ENCODE data around the gene RASSF1.

Gene RASSF1

DNA sequence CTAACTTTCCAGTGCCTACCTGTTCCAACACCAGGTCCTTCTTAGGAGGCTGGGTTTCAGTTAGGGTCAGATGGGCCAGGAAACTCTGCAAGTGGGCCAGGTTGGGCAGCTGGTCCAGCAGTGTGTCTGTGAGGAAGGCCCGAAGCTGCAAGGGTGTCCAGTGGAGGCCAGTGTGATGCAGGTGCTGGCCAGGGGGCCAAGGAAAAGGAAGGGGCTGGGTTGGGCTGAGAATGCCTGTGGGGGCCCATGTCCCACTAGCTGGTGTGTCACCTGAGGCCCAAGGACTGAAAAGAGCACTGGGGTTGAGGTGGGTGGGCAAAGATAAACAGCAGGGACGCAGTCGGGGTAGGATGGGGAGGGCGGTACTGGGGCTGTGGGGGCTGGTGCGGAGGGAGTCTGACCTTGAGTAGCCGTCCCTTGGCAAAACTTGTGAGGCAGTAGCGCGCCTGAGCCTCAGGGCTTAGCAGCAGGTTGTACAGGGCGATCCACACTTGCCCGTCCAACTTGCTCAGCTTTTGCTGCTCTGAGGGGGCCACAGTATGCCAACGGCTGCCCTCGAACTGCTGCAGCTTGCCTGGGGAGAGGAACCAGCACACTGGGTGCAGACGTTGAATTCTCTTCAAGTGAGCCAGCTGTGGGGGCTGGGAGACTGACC, 1.5 kb upstream of the RASSF1 start:
- DNase-seq = no peak

GRCh38 chr3:50341537-50341936, 901 bp upstream of the RASSF1 start:
- no peak for DNase-seq

GRCh38 chr3:50340147-50340447, 539 bp downstream of the RASSF1 start:
- DNase-seq = no peak

DNA sequence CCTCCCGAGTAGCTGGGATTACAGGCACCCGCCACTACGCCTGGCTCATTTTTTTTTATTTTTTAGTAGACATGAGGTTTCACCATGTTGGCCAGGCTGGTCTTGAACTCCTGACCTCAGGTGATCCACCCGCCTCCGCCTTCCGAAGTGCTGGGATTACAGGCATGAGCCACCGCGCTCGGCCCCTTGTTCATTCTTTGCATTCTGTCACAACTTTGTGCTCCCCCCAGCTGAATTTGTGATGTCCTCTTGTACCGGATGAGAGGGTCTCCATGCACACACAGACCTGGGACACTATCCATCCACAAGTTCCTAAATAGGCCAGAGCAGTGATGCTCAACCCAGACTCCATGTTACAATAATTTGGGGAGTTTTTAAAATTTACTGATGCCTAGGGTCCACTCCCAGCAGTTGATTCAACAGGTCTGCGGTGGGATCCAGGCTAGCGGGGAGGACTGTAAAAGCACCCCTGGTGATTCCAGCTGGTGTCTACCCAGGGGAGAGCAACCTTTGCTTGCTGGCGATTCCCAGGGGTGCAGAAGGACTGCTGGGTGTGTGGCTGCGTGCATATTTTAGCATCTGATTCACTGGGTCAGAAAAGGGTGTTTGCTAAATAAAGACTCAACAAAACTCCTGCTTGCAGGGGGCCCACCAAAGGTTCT, 1.0 kb downstream of the RASSF1 start:
- DNase-seq = no peak

- DNase-seq = no peak
Measured at GRCh38 chr3:50338965-50339364, 1.7 kb downstream of the RASSF1 start.

GRCh38 chr3:50337175-50337861, 3.3 kb downstream of the RASSF1 start:
- peak; percentile 81 to 90 (median 85) for DNase-seq

- peak; percentile 46 to 66 (median 58) for DNase-seq
Measured at GRCh38 chr3:50336452-50337174, 4.0 kb downstream of the RASSF1 start.

DNA sequence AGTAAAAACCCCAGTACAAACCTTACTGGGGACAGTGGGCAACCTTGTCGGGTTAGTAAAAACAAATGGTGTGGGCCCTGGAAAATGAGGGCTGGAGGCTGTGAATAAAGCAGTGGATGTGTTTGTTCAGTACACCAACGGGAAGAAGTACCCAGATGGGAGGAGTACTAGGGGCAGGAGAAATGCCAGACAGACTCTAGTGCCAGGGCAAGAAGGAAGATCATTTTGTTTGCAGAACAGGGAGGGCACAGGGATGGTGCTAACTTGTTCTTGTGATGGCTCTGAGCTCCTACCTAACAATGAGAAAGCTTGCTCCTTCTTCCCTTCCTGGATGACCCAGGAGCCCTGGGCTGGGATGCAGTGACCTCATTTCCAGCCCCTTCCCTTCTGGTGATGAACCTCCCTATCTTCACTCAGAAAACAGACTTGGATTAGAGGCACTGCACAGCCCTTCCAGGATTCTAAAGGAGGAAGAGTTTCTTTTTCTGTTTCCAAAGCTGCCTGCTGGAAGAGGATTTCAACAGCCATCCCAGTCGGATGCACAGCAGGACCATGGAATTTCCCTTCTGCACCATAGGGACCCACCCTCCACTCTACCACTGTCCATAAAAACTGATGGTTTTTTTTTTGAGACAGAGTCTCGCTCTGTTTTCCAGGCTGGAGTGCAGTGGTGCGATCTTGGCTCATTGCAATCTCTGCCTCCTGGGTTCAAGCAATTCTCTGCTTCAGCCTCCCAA, 6.1 kb downstream of the RASSF1 start:
- DNase-seq = no peak

DNA sequence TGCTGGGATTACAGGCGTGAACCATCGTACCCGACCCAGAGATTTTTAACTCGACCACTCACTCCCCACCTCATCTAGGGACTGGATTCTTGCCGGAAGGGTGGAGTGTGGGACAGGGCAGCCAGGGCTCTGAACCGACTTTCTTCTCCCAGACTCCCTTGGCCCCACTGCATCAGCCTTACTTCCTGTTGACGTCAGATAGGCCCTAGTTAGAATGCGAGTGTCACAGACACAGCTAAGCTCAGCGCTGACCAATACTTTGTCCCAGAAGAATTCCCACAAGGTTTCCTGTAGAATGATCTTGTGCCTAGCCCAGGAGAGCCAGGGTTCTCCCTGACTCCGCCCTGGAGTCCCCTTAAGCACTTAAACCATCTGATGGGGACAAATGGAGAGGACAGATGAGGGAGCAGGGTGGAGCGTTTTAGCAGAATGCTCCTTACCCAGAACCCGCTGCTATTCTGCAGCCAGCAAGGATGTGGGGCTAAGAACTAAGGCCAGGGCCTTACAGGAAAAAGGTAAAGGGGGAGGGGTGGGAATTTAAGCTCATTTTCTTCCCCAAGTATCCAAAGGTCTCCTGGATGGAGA, 6.8 kb downstream of the RASSF1 start:
- no peak for DNase-seq

- DNase-seq = no peak
Measured at GRCh38 chr3:50331364-50331907, 9.2 kb downstream of the RASSF1 start.

GRCh38 chr3:50330330-50330729, 10.3 kb downstream of the RASSF1 start:
- no peak for DNase-seq

DNA sequence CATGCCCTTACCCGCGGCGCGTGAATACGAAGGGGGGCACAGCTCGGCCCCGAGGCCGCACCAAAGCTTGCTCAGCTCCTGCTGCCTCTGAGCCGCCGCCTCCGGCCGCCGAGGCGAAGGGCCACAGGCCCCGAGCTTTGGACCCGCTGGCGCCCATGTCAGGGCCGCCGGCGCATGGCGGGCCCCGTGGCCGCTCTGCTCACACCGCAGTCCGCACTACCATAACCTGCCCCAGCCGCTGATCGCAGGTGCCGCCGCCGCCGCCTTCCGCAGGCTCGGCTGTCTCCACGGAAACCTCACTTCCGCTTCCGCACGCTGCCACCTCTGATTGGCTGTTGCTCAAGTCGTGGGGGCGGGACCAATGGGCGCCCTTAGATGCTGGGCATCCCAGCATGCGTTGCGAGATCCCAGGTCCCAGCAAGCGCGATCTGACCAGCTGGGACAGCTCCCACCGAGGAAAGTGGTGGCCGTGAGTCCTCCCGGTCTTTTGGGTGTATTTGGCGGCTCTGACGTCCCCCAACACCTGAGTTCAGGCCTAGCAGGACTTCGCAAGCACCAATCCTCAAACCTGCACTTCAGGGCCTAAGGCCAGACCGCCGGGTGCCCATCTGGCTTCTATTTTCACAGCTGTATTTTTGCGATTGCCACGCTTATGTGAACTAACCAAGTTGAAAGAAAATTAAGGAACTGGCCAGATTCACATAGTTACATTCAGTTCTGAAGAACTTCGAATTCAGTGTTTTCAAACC, 12.5 kb downstream of the RASSF1 start, which contains the start of gene TUSC2:
Gene TUSC2 (minus strand): TSS at position 281 of the 749 bp plus-strand sequence. CDS start 124 bp downstream, at position 157.
- peak; percentile 83 to 90 (median 86) for DNase-seq

DNA sequence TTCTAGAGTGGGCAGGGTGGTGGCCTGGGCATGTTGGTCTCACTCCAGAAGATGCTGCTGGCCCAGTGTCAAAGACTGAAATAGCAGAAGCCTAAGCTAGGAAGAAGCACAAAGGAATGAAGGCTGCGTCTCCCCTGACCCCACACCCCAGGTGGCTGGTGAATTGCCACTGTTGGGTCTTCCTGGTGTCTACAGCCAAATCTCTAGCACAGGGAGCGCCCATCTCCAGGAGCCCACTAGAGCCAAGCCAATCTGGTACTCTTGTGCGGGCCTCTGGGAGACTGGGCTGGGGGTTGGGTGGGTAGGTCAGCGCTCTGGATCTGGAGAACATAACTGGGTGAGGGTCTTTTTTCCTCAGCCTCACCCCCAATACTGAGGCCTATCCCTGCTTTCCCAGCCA, 13.5 kb downstream of the RASSF1 start:
- DNase-seq = no peak

GRCh38 chr3:50326182-50326541, 14.5 kb downstream of the RASSF1 start:
- DNase-seq = no peak

DNA sequence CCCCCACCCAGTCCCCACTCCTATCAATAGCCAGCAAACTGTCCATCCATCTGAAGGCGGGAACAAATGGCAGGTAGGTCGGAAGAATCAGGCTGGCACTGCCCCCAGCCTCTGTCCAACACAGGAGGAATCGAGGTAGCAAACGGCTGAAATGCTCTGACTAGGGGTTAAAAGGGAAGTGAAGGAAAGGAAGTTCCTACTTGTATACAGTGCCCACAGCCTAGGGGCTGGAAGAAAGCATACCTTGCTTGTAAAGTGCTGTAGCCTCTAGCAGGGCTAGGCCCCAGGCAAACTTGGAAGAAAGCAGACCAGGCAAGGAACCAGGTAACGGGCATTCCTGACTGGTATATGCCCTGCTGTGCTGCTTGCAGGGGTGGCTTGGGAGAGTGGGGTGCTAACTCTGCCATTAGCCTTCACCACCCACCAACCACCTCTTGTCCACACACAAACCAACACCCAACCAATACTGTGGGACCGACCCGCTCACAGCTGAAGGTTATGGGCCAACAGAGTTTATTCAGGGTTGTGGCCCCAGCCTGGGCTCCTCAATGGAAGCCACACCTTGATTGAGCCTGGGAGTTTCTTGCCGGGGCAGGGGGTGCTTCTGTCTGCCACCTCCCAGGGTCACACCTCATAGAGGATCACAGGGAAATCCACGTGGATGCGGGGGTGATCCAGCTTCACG, 15.0 kb downstream of the RASSF1 start:
- no peak for DNase-seq

GRCh38 chr3:50325113-50325480, 15.5 kb downstream of the RASSF1 start:
- DNase-seq = no peak

DNA sequence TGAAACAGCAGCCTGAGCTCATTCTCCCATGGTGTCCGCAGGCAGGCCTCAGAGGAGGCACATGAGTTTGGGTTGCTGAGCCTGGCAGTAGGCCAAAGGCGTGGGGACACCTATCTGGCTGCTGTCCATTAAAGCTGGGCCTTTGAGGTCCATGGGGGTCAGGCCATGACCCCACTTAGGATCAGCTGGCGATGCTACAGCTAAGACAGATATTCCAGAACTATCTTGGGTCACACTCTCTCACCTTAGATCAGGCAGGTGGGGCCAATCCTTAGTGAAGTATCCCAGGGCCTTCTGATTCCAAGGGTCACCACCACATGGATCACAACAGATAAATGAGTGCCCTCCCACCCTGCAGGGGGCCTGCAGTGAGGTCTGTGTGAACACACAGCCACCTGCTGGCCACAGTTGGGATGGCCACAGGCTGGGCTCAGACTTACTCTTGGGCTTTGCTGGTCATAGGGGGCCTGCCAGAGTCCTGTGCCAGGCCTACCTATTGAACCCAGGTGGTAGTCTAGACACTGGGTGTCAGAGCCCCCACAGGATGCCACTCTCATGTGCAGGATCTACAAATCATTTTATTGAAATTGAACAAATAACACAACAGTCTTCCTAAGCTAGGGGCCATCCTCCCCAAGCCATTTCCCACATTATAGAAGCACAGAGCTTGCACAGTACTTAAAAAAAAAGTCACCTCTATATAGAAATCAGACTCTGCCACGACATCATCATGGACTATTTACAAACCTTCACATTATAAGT, 16.1 kb downstream of the RASSF1 start:
- DNase-seq = peak in 3 of 4 experiments; percentile 30 to 43 (median 35)

DNA sequence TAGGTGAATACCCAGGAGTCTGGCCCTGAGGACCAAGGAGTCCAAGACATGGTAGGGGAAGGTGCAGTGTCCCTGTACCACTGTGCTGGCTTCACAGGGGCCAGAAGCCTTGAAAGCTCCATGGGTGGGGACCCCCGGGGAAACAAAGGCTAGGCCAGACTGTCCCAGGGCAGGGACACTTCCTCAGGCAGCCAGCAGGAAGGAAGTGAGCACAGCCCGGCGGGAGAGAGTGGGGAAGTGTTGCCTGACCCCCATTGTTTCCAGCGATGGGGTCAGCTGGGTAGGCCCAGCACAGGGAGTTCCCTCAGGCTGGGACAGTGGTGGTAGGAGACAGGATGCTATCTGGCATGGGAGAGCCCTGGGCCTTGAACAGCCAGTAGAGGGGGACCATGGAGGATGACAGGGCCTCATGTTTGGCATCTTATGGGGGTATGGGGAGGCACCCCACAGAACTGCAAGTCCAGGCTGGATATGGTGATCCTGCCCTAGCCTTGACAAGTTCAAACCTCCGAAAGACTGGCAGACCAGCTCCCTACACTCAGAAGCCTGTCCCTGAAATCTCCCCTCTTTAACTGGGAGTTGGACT, 16.9 kb downstream of the RASSF1 start:
- no peak for DNase-seq

GRCh38 chr3:50323092-50323600, 17.5 kb downstream of the RASSF1 start:
- no peak for DNase-seq

Data from activated CD4-positive, CD25-positive, alpha-beta regulatory T cell (primary cell).